Stomach (tissue), 9 donors: ENCODE measurements around the gene LRRTM4. TPM values are rescaled to one million over a fixed set of nuclear protein-coding genes. Genes with fewer than 3 reads are reported as not detected.
"Not testable (repeated sequence)": the region's sequence is repeated elsewhere in the genome, so short reads cannot be mapped to it uniquely, and the experiment has no call there.

ENCODE experiments used
- DNase-seq, 2 donors: peaks; one replicate each; pipeline versions ENCODE4 v3.0.0 to v3.0.0-alpha.2; 2013 to 2019
- H3K27ac ChIP-seq, 5 donors: fragments of 200-600 bp in 4 of 5; sonication (generic) in 4 of 5; one replicate each; pipeline ENCODE4 v1.5.1; 2013 to 2019; ENCODE audit warnings: mild to moderate bottlenecking in 1 of 5, moderate library complexity in 1 of 5
- H3K27me3 ChIP-seq, 3 donors: fragments of 200-600 bp; sonication (generic); one replicate each; pipeline ENCODE4 v1.5.1; 2017 to 2019; ENCODE audit warnings: mixed run types in 1 of 3
- H3K36me3 ChIP-seq, 4 donors: fragments of 200-600 bp; sonication (generic); 1 replicate in 3 of 4; 2 replicates in 1 of 4; pipeline ENCODE4 v1.5.1; 2016 to 2019
- H3K4me1 ChIP-seq, 4 donors: fragments of 200-600 bp; sonication (generic); one replicate each; pipeline ENCODE4 v1.5.1; 2016 to 2019
- H3K4me3 ChIP-seq, 4 donors: fragments of 200-600 bp; sonication (generic) in 3 of 4; one replicate each; pipeline ENCODE4 v1.5.1; 2016 to 2019; ENCODE audit warnings: mild to moderate bottlenecking in 1 of 4
- H3K9me3 ChIP-seq, 4 donors: fragments of 200-600 bp; sonication (generic); one replicate each; pipeline ENCODE4 v1.5.1; 2016 to 2019
- CTCF ChIP-seq, 7 experiments: fragments of 450-650 bp in 4 of 7; fragments of 200-600 bp in 3 of 7; sonication (generic) in 3 of 7; IDR thresholded peaks; one replicate each; pipeline ENCODE4 v1.5.1; 2016 to 2019; ENCODE audit warnings: antibody characterized with exemption in 7 of 7, control low read depth in 2 of 7, mild to moderate bottlenecking in 1 of 7
- EP300 ChIP-seq: sonication (generic); formaldehyde crosslinking; IDR thresholded peaks from one replicate; pipeline ENCODE4 v1.6.1; 2017; ENCODE audit warnings: antibody characterized with exemption
- POLR2A ChIP-seq, 4 donors: fragments of 450-650 bp; IDR thresholded peaks; one replicate each; pipeline ENCODE4 v1.6.1; 2016; ENCODE audit warnings: antibody characterized with exemption in 4 of 4, control low read depth in 2 of 4, mild to moderate bottlenecking in 1 of 4, moderate library complexity in 1 of 4
- POLR2AphosphoS5 ChIP-seq, 3 donors: sonication (generic); formaldehyde crosslinking; IDR thresholded peaks; one replicate each; pipeline ENCODE4 v1.6.1; 2016; ENCODE audit warnings: antibody characterized with exemption in 3 of 3
- WGBS, 5 donors: extraction: QIAGEN DNeasy Blood & Tissue Kit in 3 of 5; methylation state at CpG; one replicate each; pipeline versions ENCODE4 v1.1.5 to v1.1.7; 2013 to 2018; 5-methylcytosine and 5-hydroxymethylcytosine counted together
- intact Hi-C: fragments of 100-400 bp; cut with DNase I; formaldehyde crosslinking; loops from one replicate; pipeline ENCODE4 v1.15.1; 2023; ENCODE audit warnings: low total_unique reads
- polyA plus RNA-seq, 3 donors: library from polyadenylated mRNA; stranded (reverse); fragments of 200-250 nt; gene quantifications; one replicate each; pipeline ENCODE4 v1.2.3, GENCODE V29; 2013
- total RNA-seq, 5 donors: library from RNA; depleted of rRNA; stranded (reverse); fragments of >200 nt; gene quantifications; one replicate each; pipeline versions ENCODE4 v1.1.0 to v1.2.3, GENCODE V29; 2014 to 2016
- donor health status: healthy with polysubstance abuse.
- donor health status: Bipolar disorder and iron deficiency.
- donor health status: healthy.

Gene LRRTM4
- total and polyA plus RNA-seq, 8 donors, result 0.13 to 2.2 (median 0.19) TPM; not detected in 5

GRCh38 chr2:77191665-77192064, 330.5 kb downstream of the LRRTM4 start:
- WGBS, 5 donors, result 0 to 23% (median 0%) methylated on average over 1 of the region's 1 CpG
- Histone ChIP-seq H3K27me3 (no peaks in the 10 kb centered on the region), H3K4me1 (no peaks in the 10 kb centered on the region), H3K9me3 (no peaks in the 10 kb centered on the region), H3K36me3 (no peaks in the 10 kb centered on the region), H3K4me3 (no peak overlapping the region), H3K27ac (no peak overlapping the region)
- no peak for TF ChIP-seq EP300
- TF ChIP-seq POLR2A (IDR thresholded peaks at IDR 0.05), result no peak
- TF ChIP-seq CTCF (IDR thresholded peaks at IDR 0.05), result no peak
- TF ChIP-seq POLR2AphosphoS5 (IDR thresholded peaks at IDR 0.05), result no peak
- intact Hi-C loops, result no loop called here
- no peak for DNase-seq

- no peaks in the 10 kb centered on the region for H3K27me3 ChIP-seq
- H3K27ac ChIP-seq, result no peak overlapping the region
- no peak overlapping the region for H3K4me3 ChIP-seq
- no peak for DNase-seq
- TF ChIP-seq POLR2A (IDR thresholded peaks at IDR 0.05), result no peak
- TF ChIP-seq CTCF (IDR thresholded peaks at IDR 0.05), result no peak
- TF ChIP-seq POLR2AphosphoS5 (IDR thresholded peaks at IDR 0.05), result no peak
- no peak for TF ChIP-seq EP300
- H3K36me3 ChIP-seq, result no peaks in the 10 kb centered on the region
- H3K9me3 ChIP-seq, result no peaks in the 10 kb centered on the region
- intact Hi-C loops, result no loop called here
- no peaks in the 10 kb centered on the region for H3K4me1 ChIP-seq
- WGBS, 5 donors, result 44 to 54% (median 48%) methylated on average over 2 of the region's 2 CpGs
Observed at GRCh38 chr2:77190721-77191346, 331.3 kb downstream of the LRRTM4 start.

GRCh38 chr2:77185052-77185451, 337.1 kb downstream of the LRRTM4 start:
- WGBS, 5 donors, result 62 to 76% (median 68%) methylated on average over 3 of the region's 3 CpGs
- intact Hi-C loops, result no loop called here

GRCh38 chr2:77179297-77179696, 342.9 kb downstream of the LRRTM4 start:
- no peak for TF ChIP-seq POLR2A (IDR thresholded peaks at IDR 0.05)
- no peak for TF ChIP-seq EP300
- TF ChIP-seq CTCF (IDR thresholded peaks at IDR 0.05), result no peak
- TF ChIP-seq POLR2AphosphoS5 (IDR thresholded peaks at IDR 0.05), result no peak
- intact Hi-C loops, result no loop called here
- peaks cover 0 to 6% (median 0%) of the 10 kb centered on the region in 4 donors for H3K9me3 ChIP-seq
- H3K36me3 ChIP-seq, result no peaks in the 10 kb centered on the region
- no peak overlapping the region for H3K27ac ChIP-seq
- H3K4me1 ChIP-seq, result no peaks in the 10 kb centered on the region
- no peak overlapping the region for H3K4me3 ChIP-seq
- no peak for DNase-seq
- no peaks in the 10 kb centered on the region for H3K27me3 ChIP-seq
- WGBS, 5 donors, result 66 to 76% (median 70%) methylated on average over 5 of the region's 5 CpGs

More at GRCh38 chr2:77185052-77185451, 337.1 kb downstream of the LRRTM4 start:
- Histone ChIP-seq H3K27ac (no peak overlapping the region), H3K4me1 (no peaks in the 10 kb centered on the region), H3K4me3 (no peak overlapping the region), H3K9me3 (peaks cover 0 to 6% (median 0%) of the 10 kb centered on the region in 4 donors), H3K27me3 (no peaks in the 10 kb centered on the region), H3K36me3 (no peaks in the 10 kb centered on the region)
- DNase-seq, result no peak
- TF ChIP-seq EP300, result no peak
- TF ChIP-seq POLR2A (IDR thresholded peaks at IDR 0.05), result no peak
- TF ChIP-seq POLR2AphosphoS5 (IDR thresholded peaks at IDR 0.05), result no peak
- TF ChIP-seq CTCF (IDR thresholded peaks at IDR 0.05), result no peak

- WGBS, 5 donors, result 29 to 45% (median 38%) methylated on average over 4 of the region's 4 CpGs
- H3K4me1 ChIP-seq, H3K27ac ChIP-seq, intact Hi-C loops, H3K36me3 ChIP-seq, H3K9me3 ChIP-seq, H3K4me3 ChIP-seq, H3K27me3 ChIP-seq, DNase-seq: not testable (repeated sequence)
Observed at GRCh38 chr2:77175266-77175780, 346.9 kb downstream of the LRRTM4 start.
